Measurements from ENCODE around the gene SRPX2.

DNA sequence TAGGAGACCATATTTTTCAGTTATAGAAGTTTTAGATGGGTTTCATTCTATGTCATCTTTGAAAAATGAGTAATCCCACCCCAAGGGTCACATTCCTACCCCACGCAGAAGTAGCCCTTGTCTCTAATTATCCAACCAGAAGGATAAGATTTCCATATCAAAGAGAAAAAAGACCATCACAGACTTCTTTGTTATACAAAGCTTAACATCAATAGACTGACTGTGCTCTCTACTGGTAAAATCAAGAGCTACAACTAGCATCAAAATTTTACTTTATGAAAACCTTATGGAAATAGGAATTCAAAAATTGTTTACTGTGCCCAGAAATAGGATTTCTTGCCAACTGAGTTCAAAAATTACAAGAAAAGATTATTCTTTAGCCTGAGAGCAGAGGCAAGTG, 34.4 kb upstream of the SRPX2 start:
- TF ChIP-seq, protein P1, sequence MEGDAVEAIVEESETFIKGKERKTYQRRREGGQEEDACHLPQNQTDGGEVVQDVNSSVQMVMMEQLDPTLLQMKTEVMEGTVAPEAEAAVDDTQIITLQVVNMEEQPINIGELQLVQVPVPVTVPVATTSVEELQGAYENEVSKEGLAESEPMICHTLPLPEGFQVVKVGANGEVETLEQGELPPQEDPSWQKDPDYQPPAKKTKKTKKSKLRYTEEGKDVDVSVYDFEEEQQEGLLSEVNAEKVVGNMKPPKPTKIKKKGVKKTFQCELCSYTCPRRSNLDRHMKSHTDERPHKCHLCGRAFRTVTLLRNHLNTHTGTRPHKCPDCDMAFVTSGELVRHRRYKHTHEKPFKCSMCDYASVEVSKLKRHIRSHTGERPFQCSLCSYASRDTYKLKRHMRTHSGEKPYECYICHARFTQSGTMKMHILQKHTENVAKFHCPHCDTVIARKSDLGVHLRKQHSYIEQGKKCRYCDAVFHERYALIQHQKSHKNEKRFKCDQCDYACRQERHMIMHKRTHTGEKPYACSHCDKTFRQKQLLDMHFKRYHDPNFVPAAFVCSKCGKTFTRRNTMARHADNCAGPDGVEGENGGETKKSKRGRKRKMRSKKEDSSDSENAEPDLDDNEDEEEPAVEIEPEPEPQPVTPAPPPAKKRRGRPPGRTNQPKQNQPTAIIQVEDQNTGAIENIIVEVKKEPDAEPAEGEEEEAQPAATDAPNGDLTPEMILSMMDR (conservative IDR thresholded peaks at IDR 0.05): peak; percentile 34; the same call in 1 of the 2 replicates
- TF ChIP-seq EZH2 (IDR thresholded peaks at IDR 0.05; ENCODE audit: low read depth): no peak

Measured in PC-9 (cell line).